Measurements from ENCODE around the gene TCN2. TPM values are rescaled to one million over a fixed set of nuclear protein-coding genes. Genes with fewer than 3 reads are reported as not detected.

Gene TCN2
- total RNA-seq, 2 donors from 2014 or later: 9.3 to 27.0 TPM

DNA sequence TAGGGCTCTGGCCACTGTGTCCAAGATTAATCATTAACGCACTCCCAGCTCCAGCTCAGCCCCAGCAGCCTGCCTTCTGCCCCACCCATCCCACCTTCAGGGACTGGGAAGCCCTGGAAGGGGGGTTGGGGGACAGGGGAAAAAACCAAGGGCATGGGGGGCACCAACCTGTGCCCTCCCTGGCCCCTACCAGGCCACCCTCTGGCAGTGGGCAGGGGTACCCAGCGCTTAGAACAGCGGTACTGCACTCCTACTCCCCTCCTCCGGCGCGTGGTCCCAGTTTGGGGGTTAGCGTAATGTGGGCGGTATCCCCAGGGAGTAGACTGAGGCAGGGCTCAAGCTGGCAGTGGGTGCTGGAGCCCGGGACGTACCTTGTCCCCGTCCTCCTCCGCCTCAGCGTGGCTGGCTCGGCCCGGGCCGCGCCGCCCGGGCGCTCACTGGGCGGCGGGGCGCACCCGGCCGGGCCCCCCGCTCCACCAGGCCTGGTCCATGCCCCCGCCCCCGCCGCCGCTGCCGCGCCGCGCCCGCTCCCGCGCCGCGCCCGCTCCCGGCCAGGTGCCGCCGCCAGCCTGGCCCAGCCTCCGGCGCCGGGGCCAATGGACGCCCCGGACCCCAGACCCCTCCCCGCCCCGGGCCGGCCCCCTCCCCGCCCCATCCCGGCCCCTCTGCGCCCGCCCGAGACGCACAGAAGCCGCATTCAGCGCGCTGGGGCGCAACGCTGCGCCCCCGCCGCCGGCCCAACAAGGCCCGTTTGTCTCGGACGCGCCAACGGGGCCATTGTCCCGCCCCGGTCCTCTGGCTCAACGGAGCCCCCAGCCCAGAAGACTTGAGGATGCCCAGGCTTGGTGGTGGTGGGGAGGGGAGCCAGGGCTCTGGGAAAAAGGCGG is 32.6 kb upstream of the TCN2 start, which contains the start of gene GAL3ST1:
GAL3ST1 (minus strand) TSS at position 571 of the 887 bp plus-strand sequence. CDS start 17,273 bp downstream, outside the sequence.
- peak; percentile 80 for DNase-seq
- Histone ChIP-seq H3K4me3 (peak within 1 kb of the TSS; percentile 24), H3K27me3 (no peaks in the 10 kb centered on the region), H3K27ac (peak within 1 kb of the TSS; percentile 62), H3K9me3 (no peaks in the 10 kb centered on the region), H3K9ac (ENCODE audit: low read depth in 2 of 2, low read length in 2 of 2) (peak within 1 kb of the TSS in 1 of 2 donors; percentile 63), H3K36me3 (peaks cover 2% of the 10 kb centered on the region), H3K4me1 (no peaks in the 10 kb centered on the region)
- TF ChIP-seq, protein P1, sequence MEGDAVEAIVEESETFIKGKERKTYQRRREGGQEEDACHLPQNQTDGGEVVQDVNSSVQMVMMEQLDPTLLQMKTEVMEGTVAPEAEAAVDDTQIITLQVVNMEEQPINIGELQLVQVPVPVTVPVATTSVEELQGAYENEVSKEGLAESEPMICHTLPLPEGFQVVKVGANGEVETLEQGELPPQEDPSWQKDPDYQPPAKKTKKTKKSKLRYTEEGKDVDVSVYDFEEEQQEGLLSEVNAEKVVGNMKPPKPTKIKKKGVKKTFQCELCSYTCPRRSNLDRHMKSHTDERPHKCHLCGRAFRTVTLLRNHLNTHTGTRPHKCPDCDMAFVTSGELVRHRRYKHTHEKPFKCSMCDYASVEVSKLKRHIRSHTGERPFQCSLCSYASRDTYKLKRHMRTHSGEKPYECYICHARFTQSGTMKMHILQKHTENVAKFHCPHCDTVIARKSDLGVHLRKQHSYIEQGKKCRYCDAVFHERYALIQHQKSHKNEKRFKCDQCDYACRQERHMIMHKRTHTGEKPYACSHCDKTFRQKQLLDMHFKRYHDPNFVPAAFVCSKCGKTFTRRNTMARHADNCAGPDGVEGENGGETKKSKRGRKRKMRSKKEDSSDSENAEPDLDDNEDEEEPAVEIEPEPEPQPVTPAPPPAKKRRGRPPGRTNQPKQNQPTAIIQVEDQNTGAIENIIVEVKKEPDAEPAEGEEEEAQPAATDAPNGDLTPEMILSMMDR (IDR thresholded peaks at IDR 0.05): no peak
- intact Hi-C loops (cut with DNase I): no loop called here

DNA sequence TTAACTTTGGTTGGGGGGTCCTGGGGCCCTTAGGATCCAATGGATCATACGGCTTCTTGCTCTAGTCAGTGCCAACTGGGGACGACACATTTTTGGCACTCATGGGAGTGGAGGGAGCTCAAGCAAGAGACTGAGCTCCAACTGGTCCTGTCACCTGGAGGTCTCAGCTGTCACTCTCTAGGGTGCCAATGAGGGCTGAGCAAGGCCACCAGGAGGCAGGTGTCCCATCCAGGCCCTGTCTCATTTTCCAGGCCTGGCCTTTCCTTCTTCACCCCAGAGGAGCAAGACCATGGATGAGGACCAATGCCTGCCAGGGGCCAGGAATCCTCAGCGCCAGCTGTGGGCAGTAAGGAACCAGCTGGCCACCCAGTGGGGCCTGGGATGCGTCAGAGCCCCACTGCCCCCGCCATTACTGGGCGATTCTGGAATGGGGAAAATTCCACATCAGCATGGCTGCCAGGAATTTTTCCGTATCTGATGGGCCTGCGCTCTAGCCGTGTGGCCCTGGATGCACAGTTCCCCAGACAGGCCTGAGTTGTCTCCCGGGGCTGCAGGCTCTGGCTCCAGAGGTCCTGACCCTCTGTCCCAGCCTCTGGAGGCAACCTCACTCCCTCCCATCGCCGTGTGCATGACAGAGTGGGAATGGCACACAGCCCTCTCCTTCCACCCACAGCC is 31.8 kb upstream of the TCN2 start:
- H3K4me3 ChIP-seq: no peak overlapping the region
- H3K9ac ChIP-seq (ENCODE audit: low read depth in 2 of 2, low read length in 2 of 2): peak overlapping the region in 1 of 2 donors; percentile 28
- H3K4me1 ChIP-seq: no peaks in the 10 kb centered on the region
- intact Hi-C loops (cut with DNase I): no loop called here
- H3K27me3 ChIP-seq: no peaks in the 10 kb centered on the region
- DNase-seq: peak; percentile 27
- TF ChIP-seq, protein P1 (IDR thresholded peaks at IDR 0.05): no peak
- no peaks in the 10 kb centered on the region for H3K9me3 ChIP-seq
- no peak overlapping the region for H3K27ac ChIP-seq
- peaks cover 10% of the 10 kb centered on the region for H3K36me3 ChIP-seq

DNA sequence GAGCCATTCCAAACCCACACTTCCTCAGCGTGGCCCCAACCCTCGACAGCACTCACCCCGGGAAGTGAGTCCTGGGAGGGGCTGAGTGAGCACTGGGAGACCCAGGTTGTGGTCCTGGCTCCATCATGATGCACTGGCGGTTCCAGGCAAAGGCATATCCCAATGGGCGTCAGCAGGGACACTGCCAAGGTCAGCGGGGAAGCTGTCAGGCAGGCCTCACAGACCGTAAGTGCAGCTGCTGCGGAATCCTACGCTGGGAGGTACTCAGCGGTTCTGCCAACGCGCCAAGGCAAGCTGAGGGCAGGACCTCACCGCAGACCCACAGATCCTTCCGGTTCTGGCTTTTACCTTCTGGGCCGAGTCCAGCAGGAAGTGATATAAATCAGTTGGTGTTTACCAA is 31.1 kb upstream of the TCN2 start:
- intact Hi-C loops (cut with DNase I): no loop called here
- Histone ChIP-seq H3K9ac (ENCODE audit: low read depth in 2 of 2, low read length in 2 of 2) (no peak overlapping the region), H3K4me1 (no peaks in the 10 kb centered on the region), H3K4me3 (no peak overlapping the region), H3K27ac (no peak overlapping the region), H3K27me3 (no peaks in the 10 kb centered on the region), H3K9me3 (no peaks in the 10 kb centered on the region), H3K36me3 (peaks cover 16% of the 10 kb centered on the region)
- peak; percentile 40 for DNase-seq
- TF ChIP-seq, protein P1 (IDR thresholded peaks at IDR 0.05): no peak

DNA sequence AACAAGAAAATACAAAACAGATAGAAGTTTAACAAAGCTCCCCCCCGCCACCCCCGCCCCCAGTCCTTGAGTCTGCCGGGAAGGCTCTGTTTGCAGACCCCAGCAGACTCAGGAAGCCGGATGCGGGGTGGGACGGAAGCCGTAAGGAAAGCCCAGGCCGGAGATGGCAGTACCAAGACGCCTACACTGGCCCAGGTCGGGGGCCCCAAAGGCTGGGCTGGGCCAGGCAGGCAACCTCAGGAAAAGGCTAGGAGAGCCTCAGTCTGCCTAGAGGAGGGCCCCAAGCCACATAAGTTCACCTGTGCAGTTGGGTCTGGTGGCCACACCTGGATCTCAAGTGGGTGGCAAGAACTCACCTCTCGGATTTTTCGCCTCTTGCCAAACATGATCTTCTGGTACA is 28.5 kb upstream of the TCN2 start:
- H3K36me3 ChIP-seq: peaks cover 21% of the 10 kb centered on the region
- intact Hi-C loops (cut with DNase I): no loop called here

DNA sequence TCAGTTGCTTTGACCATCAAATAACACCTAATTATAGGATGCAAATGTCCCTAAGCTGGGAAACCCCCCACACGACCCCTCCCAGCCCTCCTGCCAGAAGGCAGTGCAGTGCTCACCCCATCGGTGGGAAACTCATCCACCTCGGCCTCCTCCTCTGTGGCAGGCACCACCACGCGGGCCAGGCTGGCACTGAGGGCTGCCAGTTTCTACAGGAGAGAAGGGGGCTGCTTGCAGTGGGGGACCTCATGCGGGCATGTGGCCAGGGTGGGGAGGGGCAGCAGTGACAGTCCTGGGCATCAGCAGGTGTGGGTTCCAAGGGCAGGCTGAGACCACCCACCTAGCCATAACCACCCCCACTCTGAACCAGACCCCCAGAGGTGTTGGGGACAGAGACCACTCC is 26.1 kb upstream of the TCN2 start:
- no peak overlapping the region for H3K9ac ChIP-seq (ENCODE audit: low read depth in 2 of 2, low read length in 2 of 2)
- intact Hi-C loops (cut with DNase I): no loop called here
- no peak for DNase-seq
- no peaks in the 10 kb centered on the region for H3K9me3 ChIP-seq
- no peak overlapping the region for H3K27ac ChIP-seq
- H3K4me3 ChIP-seq: no peak overlapping the region
- TF ChIP-seq, protein P1 (IDR thresholded peaks at IDR 0.05): no peak
- H3K27me3 ChIP-seq: no peaks in the 10 kb centered on the region
- peaks cover 29% of the 10 kb centered on the region for H3K36me3 ChIP-seq
- H3K4me1 ChIP-seq: no peaks in the 10 kb centered on the region

More for the DNA sequence above, 28.5 kb upstream of the TCN2 start:
- DNase-seq: no peak
- Histone ChIP-seq H3K27ac (no peak overlapping the region), H3K9me3 (no peaks in the 10 kb centered on the region), H3K4me1 (no peaks in the 10 kb centered on the region), H3K4me3 (no peak overlapping the region), H3K27me3 (no peaks in the 10 kb centered on the region), H3K9ac (ENCODE audit: low read depth in 2 of 2, low read length in 2 of 2) (no peak overlapping the region)
- TF ChIP-seq, protein P1 (IDR thresholded peaks at IDR 0.05): no peak
